Pancreas (tissue), 10 donors: ENCODE data around the gene MCF2L2. TPM values are rescaled to one million over a fixed set of nuclear protein-coding genes. Genes with fewer than 3 reads are reported as not detected.

ENCODE experiments used
- ATAC-seq, 4 donors: fragments of 200-7000 bp; cut with Tn5 transposase; one replicate each; pipeline versions ENCODE4 v1.8.0 to v1.9.1; 2020; ENCODE audit warnings: mild to moderate bottlenecking in 4 of 4, moderate library complexity in 4 of 4
- DNase-seq, 6 donors: peaks; one replicate each; pipeline ENCODE4 v3.0.0-alpha.2; 2020
- FAIRE-seq: peaks from 2 replicates; lab custom pipeline; 2012; peaks lifted over from hg19 to GRCh38; lab: Jason Lieb, UNC
- H3K27ac ChIP-seq, 4 donors: fragments of 200-600 bp; sonication (generic); 1 replicate in 3 of 4; 2 replicates in 1 of 4; pipeline versions ENCODE4 v1.5.0 to v1.8.0; 2020
- H3K27me3 ChIP-seq, 4 donors: fragments of 200-600 bp; one replicate each; pipeline ENCODE4 v1.8.0; 2021
- H3K36me3 ChIP-seq, 3 donors: fragments of 200-600 bp; sonication (generic) in 1 of 3; one replicate each; pipeline versions ENCODE4 v1.5.0 to v1.8.0; 2020 to 2021
- H3K4me1 ChIP-seq, 3 donors: fragments of 200-600 bp; one replicate each; pipeline ENCODE4 v1.8.0; 2021
- H3K4me3 ChIP-seq, 4 donors: fragments of 200-600 bp; sonication (generic) in 2 of 4; one replicate each; pipeline versions ENCODE4 v1.5.0 to v1.8.0; 2020 to 2021
- H3K9me3 ChIP-seq, 4 donors: fragments of 200-600 bp; one replicate each; pipeline ENCODE4 v1.8.0; 2021
- CTCF ChIP-seq, 4 donors: fragments of 200-600 bp; sonication (generic) in 3 of 4; IDR thresholded peaks; one replicate each; pipeline versions ENCODE4 v1.5.0 to v1.8.0; 2021; ENCODE audit warnings: antibody characterized with exemption in 4 of 4
- WGBS, 2 donors: extraction: QIAGEN DNeasy Blood & Tissue Kit; methylation state at CpG; one replicate each; pipeline ENCODE4 v1.1.7; 2013; 5-methylcytosine and 5-hydroxymethylcytosine counted together
- intact Hi-C, 3 donors: fragments of 100-400 bp; cut with DNase I; formaldehyde crosslinking; loops; one replicate each; pipeline versions ENCODE4 v1.11.1 to v1.14.2; 2022
- polyA plus RNA-seq, 2 donors: library from polyadenylated mRNA; stranded (reverse); fragments of 200-250 nt; gene quantifications; one replicate each; pipeline ENCODE4 v1.2.3, GENCODE V29; 2013
- total RNA-seq, 6 donors: library from RNA; stranded (reverse); fragmentation: NEBNext Ultra II Directional in 4 of 6; extraction: Animal tissue kit (Norgen Biotek cat#: 25700) in 4 of 6; gene quantifications; one replicate each; pipeline versions ENCODE4 v1.2.1 to v1.2.4, GENCODE V29; 2021 to 2023
- donor health status: healthy with polysubstance abuse.
- donor health status: DM: no; HTN: no; CAD: no; lungs with moderate emphysema.
- donor health status: DM: no; HTN: no; CAD: no.
- donor health status: control.
- donor health status: control.
- donor health status: Bipolar disorder and iron deficiency.
- donor health status: DM: yes; HTN: yes; CAD: no.
- donor health status: DM: no; HTN: no; CAD: no.
- donor health status: DM: no; HTN: no; CAD: no.
- donor health status: DM: yes; HTN: yes; CAD: no.

The MCF2L2 gene
- total and polyA plus RNA-seq, 8 donors, result 0.54 to 2.0 (median 0.97) TPM

- Histone ChIP-seq H3K9me3 (no peaks in the 10 kb centered on the region), H3K36me3 (no peaks in the 10 kb centered on the region), H3K27ac (no peak overlapping the region), H3K27me3 (no peaks in the 10 kb centered on the region), H3K4me3 (no peak overlapping the region), H3K4me1 (no peaks in the 10 kb centered on the region)
- no peak for FAIRE-seq
- TF ChIP-seq CTCF (IDR thresholded peaks at IDR 0.05), result no peak
- DNase-seq, result no peak
- no peak for ATAC-seq
- 60 to 66% methylated on average over 4 of the region's 4 CpGs for WGBS, 2 donors
- intact Hi-C loops, result no loop called here
Observed at GRCh38 chr3:183131735-183132134, 296.7 kb downstream of the MCF2L2 start.

GRCh38 chr3:183131186-183131725 lies 297.2 kb downstream of the MCF2L2 start:
- Histone ChIP-seq H3K36me3 (no peaks in the 10 kb centered on the region), H3K9me3 (no peaks in the 10 kb centered on the region), H3K4me1 (no peaks in the 10 kb centered on the region), H3K27ac (no peak overlapping the region), H3K27me3 (no peaks in the 10 kb centered on the region), H3K4me3 (no peak overlapping the region)
- WGBS, 2 donors, result 82 to 83% methylated on average over 4 of the region's 4 CpGs
- ATAC-seq (no peak), FAIRE-seq (no peak), DNase-seq (no peak)
- TF ChIP-seq CTCF (IDR thresholded peaks at IDR 0.05), result no peak
- intact Hi-C loops, result no loop called here

GRCh38 chr3:183129243-183129642 lies 299.2 kb downstream of the MCF2L2 start:
- no peak for DNase-seq
- no peak for ATAC-seq
- TF ChIP-seq CTCF (IDR thresholded peaks at IDR 0.05), result no peak
- H3K9me3 ChIP-seq, result no peaks in the 10 kb centered on the region
- H3K27me3 ChIP-seq, result no peaks in the 10 kb centered on the region
- no peak overlapping the region for H3K27ac ChIP-seq
- no peaks in the 10 kb centered on the region for H3K4me1 ChIP-seq
- intact Hi-C loops, result loop anchor here in 1 of 3 donors (10.0 kb wide), 1 partner anchor 256 kb away; no protein-coding TSS in a partner anchor
- no peak for FAIRE-seq
- H3K4me3 ChIP-seq, result no peak overlapping the region
- H3K36me3 ChIP-seq, result no peaks in the 10 kb centered on the region
- WGBS, 2 donors, result 97% methylated on average over 1 of the region's 1 CpG

- ATAC-seq (no peak), DNase-seq (no peak), FAIRE-seq (no peak)
- intact Hi-C loops, result loop anchor here in 1 of 3 donors (10.0 kb wide), 1 partner anchor 256 kb away; no protein-coding TSS in a partner anchor
- H3K4me1 ChIP-seq, result no peaks in the 10 kb centered on the region
- H3K36me3 ChIP-seq, result no peaks in the 10 kb centered on the region
- H3K27me3 ChIP-seq, result no peaks in the 10 kb centered on the region
- no peak overlapping the region for H3K27ac ChIP-seq
- WGBS, 2 donors, result 93 to 97% methylated on average over 3 of the region's 3 CpGs
- H3K9me3 ChIP-seq, result no peaks in the 10 kb centered on the region
- TF ChIP-seq CTCF (IDR thresholded peaks at IDR 0.05), result no peak
- no peak overlapping the region for H3K4me3 ChIP-seq
Observed at GRCh38 chr3:183128709-183129108, 299.7 kb downstream of the MCF2L2 start.

Other genes starting within 250 kb of the MCF2L2 start
- gene B3GNT5, start 175.4 kb downstream of the MCF2L2 start, total RNA-seq, result 10 to 100 TPM in 2 of 6 donors, 1 to 10 TPM in 4; 5.0 to 13.7 (median 5.6) TPM
- gene B3GNT5, start 175.4 kb downstream of the MCF2L2 start, polyA plus RNA-seq, result 1 to 10 TPM; 3.0 to 5.2 TPM
- gene KLHL6, start 127.1 kb upstream of the MCF2L2 start, total RNA-seq, result 1 to 10 TPM in 2 of 6 donors, under 1 TPM in 4; 0.19 to 4.6 (median 0.38) TPM
- gene KLHL6, start 127.1 kb upstream of the MCF2L2 start, polyA plus RNA-seq, result under 1 TPM; 0.19 to 0.27 TPM
- 10 to 100 TPM; 21.3 to 40.8 (median 24.5) TPM for gene KLHL24, start 207.0 kb upstream of the MCF2L2 start, total RNA-seq
- 1 to 10 TPM; 5.7 to 6.2 TPM for gene KLHL24, start 207.0 kb upstream of the MCF2L2 start, polyA plus RNA-seq